Measurements from ENCODE around the gene WFIKKN1. TPM values are rescaled to one million over a fixed set of nuclear protein-coding genes. Genes with fewer than 3 reads are reported as not detected.
A peak's percentile ranks its signal among the peaks of the same experiment; 100 is the strongest.

WFIKKN1 gene
- total and polyA plus RNA-seq, 2 of the 13 experiments (the other 11 are each of a cell fraction or from before 2014, with no cell fraction given) = 1.7 to 4.9 TPM

DNA sequence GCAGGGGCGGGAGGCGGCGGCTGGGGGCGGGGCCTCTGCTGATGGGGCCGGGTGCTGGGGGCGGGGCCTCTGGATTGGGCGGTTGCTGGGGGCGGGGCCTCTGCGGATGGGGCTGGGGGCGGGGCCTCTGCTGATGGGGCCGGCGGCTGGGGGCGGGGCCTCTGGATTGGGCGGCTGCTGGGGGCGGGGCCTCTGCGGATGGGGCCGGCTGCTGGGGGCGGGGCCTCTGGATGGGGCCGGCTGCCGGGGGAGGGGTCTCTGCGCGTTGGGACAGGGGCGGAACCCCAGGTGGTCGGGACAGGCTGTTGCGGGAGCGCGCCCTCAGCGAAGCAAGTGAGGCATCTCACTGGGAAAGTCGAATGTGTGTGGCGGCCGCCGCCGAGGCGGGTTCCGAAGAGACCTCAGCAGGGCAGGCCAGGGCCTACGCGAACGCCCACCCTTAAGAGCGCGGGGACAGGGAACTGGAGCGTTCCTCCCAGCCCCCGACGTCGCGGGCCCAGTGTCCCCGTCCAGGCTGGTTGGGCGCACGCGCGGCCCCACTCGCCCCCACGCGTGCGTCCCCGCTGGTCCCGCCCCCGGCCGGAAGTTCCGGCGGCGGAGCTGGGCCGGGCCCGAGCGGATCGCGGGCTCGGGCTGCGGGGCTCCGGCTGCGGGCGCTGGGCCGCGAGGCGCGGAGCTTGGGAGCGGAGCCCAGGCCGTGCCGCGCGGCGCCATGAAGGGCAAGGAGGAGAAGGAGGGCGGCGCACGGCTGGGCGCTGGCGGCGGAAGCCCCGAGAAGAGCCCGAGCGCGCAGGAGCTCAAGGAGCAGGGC, 49.2 kb downstream of the WFIKKN1 start, which contains the start of gene STUB1 (continued):
- TF ChIP-seq, protein P1, sequence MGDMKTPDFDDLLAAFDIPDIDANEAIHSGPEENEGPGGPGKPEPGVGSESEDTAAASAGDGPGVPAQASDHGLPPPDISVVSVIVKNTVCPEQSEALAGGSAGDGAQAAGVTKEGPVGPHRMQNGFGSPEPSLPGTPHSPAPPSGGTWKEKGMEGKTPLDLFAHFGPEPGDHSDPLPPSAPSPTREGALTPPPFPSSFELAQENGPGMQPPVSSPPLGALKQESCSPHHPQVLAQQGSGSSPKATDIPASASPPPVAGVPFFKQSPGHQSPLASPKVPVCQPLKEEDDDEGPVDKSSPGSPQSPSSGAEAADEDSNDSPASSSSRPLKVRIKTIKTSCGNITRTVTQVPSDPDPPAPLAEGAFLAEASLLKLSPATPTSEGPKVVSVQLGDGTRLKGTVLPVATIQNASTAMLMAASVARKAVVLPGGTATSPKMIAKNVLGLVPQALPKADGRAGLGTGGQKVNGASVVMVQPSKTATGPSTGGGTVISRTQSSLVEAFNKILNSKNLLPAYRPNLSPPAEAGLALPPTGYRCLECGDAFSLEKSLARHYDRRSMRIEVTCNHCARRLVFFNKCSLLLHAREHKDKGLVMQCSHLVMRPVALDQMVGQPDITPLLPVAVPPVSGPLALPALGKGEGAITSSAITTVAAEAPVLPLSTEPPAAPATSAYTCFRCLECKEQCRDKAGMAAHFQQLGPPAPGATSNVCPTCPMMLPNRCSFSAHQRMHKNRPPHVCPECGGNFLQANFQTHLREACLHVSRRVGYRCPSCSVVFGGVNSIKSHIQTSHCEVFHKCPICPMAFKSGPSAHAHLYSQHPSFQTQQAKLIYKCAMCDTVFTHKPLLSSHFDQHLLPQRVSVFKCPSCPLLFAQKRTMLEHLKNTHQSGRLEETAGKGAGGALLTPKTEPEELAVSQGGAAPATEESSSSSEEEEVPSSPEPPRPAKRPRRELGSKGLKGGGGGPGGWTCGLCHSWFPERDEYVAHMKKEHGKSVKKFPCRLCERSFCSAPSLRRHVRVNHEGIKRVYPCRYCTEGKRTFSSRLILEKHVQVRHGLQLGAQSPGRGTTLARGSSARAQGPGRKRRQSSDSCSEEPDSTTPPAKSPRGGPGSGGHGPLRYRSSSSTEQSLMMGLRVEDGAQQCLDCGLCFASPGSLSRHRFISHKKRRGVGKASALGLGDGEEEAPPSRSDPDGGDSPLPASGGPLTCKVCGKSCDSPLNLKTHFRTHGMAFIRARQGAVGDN (CRISPR knock-in tag; IDR thresholded peaks at IDR 0.05) = peak; percentile 5; the same call in 1 of the 2 replicates
- no peak for TF ChIP-seq RFX3 (CRISPR knock-in tag; IDR thresholded peaks at IDR 0.05)
- TF ChIP-seq, protein P2, sequence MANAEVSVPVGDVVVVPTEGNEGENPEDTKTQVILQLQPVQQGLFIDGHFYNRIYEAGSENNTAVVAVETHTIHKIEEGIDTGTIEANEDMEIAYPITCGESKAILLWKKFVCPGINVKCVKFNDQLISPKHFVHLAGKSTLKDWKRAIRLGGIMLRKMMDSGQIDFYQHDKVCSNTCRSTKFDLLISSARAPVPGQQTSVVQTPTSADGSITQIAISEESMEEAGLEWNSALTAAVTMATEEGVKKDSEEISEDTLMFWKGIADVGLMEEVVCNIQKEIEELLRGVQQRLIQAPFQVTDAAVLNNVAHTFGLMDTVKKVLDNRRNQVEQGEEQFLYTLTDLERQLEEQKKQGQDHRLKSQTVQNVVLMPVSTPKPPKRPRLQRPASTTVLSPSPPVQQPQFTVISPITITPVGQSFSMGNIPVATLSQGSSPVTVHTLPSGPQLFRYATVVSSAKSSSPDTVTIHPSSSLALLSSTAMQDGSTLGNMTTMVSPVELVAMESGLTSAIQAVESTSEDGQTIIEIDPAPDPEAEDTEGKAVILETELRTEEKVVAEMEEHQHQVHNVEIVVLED (CRISPR knock-in tag; IDR thresholded peaks at IDR 0.05; ENCODE audit: borderline replicate concordance) = 0 out of 2 replicates have a peak, but pooled peaks have one; percentile 43
- 0 out of 2 replicates have a peak, but pooled peaks have one; percentile 10 for TF ChIP-seq SOX5 (CRISPR knock-in tag; IDR thresholded peaks at IDR 0.05; ENCODE audit: borderline replicate concordance)
- peak; percentile 7; the same call in 1 of the 2 replicates for TF ChIP-seq STAG1 (CRISPR knock-in tag; IDR thresholded peaks at IDR 0.05)
- TF ChIP-seq SRY (CRISPR knock-in tag; IDR thresholded peaks at IDR 0.05) = peak; percentile 65; the same call in 1 of the 2 replicates
- no peak for TF ChIP-seq JUN (CRISPR knock-in tag; IDR thresholded peaks at IDR 0.05)
- 0 out of 2 replicates have a peak, but pooled peaks have one; percentile 46 for TF ChIP-seq KLF12 (CRISPR knock-in tag; IDR thresholded peaks at IDR 0.05; ENCODE audit: borderline replicate concordance)
- peak; percentile 63; the same call in 1 of the 2 replicates for TF ChIP-seq PHF20 (CRISPR knock-in tag; IDR thresholded peaks at IDR 0.05)
- TF ChIP-seq, protein P3, sequence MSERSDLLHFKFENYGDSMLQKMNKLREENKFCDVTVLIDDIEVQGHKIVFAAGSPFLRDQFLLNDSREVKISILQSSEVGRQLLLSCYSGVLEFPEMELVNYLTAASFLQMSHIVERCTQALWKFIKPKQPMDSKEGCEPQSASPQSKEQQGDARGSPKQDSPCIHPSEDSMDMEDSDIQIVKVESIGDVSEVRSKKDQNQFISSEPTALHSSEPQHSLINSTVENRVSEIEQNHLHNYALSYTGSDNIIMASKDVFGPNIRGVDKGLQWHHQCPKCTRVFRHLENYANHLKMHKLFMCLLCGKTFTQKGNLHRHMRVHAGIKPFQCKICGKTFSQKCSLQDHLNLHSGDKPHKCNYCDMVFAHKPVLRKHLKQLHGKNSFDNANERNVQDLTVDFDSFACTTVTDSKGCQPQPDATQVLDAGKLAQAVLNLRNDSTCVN (CRISPR knock-in tag; IDR thresholded peaks at IDR 0.05; ENCODE audit: borderline replicate concordance) = peak; percentile 17; the same call in 1 of the 2 replicates
- peak; percentile 3; the same call in 1 of the 2 replicates for TF ChIP-seq ZMYM4 (CRISPR knock-in tag; IDR thresholded peaks at IDR 0.05)
- 0 out of 2 replicates have a peak, but pooled peaks have one; percentile 10 for TF ChIP-seq ZNF441 (CRISPR knock-in tag; IDR thresholded peaks at IDR 0.05; ENCODE audit: borderline replicate concordance)
- 0 out of 2 replicates have a peak, but pooled peaks have one; percentile 32 for TF ChIP-seq ZNF557 (CRISPR knock-in tag; IDR thresholded peaks at IDR 0.05)
- TF ChIP-seq, protein P4, sequence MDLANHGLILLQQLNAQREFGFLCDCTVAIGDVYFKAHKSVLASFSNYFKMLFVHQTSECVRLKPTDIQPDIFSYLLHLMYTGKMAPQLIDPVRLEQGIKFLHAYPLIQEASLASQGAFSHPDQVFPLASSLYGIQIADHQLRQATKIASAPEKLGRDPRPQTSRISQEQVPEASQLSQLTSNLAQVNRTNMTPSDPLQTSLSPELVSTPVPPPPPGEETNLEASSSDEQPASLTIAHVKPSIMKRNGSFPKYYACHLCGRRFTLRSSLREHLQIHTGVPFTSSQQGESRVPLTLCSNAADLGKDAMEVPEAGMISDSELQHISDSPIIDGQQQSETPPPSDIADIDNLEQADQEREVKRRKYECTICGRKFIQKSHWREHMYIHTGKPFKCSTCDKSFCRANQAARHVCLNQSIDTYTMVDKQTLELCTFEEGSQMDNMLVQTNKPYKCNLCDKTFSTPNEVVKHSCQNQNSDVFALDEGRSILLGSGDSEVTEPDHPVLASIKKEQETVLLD (CRISPR knock-in tag; IDR thresholded peaks at IDR 0.05; ENCODE audit: low read depth) = peak; percentile 68; the same call in 1 of the 2 replicates
